SU-DHL-6 (cell line): Measurements from ENCODE around the gene NOXA1.

Source experiments
- EZH2phosphoT487 ChIP-seq: fragments of 200-600 bp; sonication (generic), shearing (Covaris generic); conservative IDR thresholded peaks from 2 replicates; pipeline ENCODE4 v1.6.1; 2018; ENCODE audit warnings: mild to moderate bottlenecking, antibody characterized with exemption, low read length, moderate library complexity, mixed read lengths
- TF ChIP-seq, protein P1 (sequence below): fragments of 200-600 bp; sonication (generic); IDR thresholded peaks from one replicate; pipeline ENCODE4 v1.5.1; 2017; ENCODE audit warnings: antibody characterized with exemption, mild to moderate bottlenecking, low read length, moderate library complexity; ENCODE audit not compliant: insufficient read depth, poor library complexity, severe bottlenecking

DNA sequence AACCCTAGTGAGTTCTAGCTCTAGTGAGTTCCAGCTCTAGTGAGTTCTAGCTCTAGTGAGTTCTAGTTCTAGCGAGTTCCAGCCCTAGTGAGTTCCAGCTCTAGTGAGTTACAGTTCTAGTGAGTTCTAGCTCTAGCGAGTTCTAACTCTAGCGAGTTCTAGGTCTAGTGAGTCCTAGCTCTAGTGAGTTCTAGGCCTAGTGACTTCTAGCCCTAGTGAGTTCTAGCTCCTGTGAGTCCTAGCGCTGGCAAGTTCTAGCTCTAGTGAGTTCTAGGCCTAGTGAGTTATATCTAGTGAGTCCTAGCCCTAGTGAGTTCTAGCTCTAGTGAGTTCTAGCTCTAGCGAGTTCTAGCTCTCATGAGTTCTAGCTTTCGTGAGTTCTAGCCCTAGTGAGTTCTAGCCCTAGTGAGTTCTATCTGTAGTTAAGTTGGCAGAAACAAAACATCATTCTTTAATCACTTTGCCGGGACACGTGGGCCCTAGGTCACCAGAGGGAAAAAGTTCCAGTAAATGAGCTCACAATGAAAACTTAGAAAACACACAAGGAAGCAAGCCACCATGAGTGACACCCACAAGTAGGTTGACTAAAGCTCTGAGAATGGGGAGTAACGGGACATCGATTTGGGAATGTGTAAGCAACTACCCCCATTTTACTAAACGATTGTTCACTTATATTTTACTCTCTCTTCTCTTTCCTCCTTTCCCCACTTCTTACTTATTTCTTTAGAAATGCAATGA, 47.7 kb upstream of the NOXA1 start:
- TF ChIP-seq, protein P1, sequence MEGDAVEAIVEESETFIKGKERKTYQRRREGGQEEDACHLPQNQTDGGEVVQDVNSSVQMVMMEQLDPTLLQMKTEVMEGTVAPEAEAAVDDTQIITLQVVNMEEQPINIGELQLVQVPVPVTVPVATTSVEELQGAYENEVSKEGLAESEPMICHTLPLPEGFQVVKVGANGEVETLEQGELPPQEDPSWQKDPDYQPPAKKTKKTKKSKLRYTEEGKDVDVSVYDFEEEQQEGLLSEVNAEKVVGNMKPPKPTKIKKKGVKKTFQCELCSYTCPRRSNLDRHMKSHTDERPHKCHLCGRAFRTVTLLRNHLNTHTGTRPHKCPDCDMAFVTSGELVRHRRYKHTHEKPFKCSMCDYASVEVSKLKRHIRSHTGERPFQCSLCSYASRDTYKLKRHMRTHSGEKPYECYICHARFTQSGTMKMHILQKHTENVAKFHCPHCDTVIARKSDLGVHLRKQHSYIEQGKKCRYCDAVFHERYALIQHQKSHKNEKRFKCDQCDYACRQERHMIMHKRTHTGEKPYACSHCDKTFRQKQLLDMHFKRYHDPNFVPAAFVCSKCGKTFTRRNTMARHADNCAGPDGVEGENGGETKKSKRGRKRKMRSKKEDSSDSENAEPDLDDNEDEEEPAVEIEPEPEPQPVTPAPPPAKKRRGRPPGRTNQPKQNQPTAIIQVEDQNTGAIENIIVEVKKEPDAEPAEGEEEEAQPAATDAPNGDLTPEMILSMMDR, result no peak
- no peak for TF ChIP-seq EZH2phosphoT487
